Mesenteric fat pad (tissue), 1 donor: ENCODE data around the gene PPP2R3B. TPM values are rescaled to one million over a fixed set of nuclear protein-coding genes. Genes with fewer than 3 reads are reported as not detected.
"Not testable (repeated sequence)": the region's sequence is repeated elsewhere in the genome, so short reads cannot be mapped to it uniquely, and the experiment has no call there.

ENCODE experiments used
- DNase-seq: peaks from one replicate; pipeline ENCODE4 v3.0.0-alpha.2; 2020; ENCODE audit warnings: low spot score
- total RNA-seq: library from RNA; stranded (reverse); fragmentation: NEBNext Ultra II Directional; extraction: Animal tissue kit (Norgen Biotek cat#: 25700); gene quantifications from one replicate; pipeline ENCODE4 v1.2.1, GENCODE V29; 2021
- donor health status: DM: yes; HTN: yes; CAD: no.

Gene PPP2R3B
- total RNA-seq, 1 donor from 2014 or later = 7.3 TPM

GRCh38 chrX:410296-410695 lies 23.6 kb upstream of the PPP2R3B start:
- DNase-seq = no peak

GRCh38 chrX:405149-405548 lies 18.4 kb upstream of the PPP2R3B start:
- DNase-seq = no peak

- DNase-seq = no peak
Measured at GRCh38 chrX:404656-405055, 17.9 kb upstream of the PPP2R3B start.

GRCh38 chrX:402857-403256 lies 16.1 kb upstream of the PPP2R3B start:
- no peak for DNase-seq

GRCh38 chrX:400258-400657 lies 13.6 kb upstream of the PPP2R3B start:
- no peak for DNase-seq

GRCh38 chrX:397575-397974 lies 10.9 kb upstream of the PPP2R3B start:
- DNase-seq = no peak

GRCh38 chrX:394830-395229 lies 8.1 kb upstream of the PPP2R3B start:
- DNase-seq = no peak

- no peak for DNase-seq
Measured at GRCh38 chrX:392575-392846, 5.8 kb upstream of the PPP2R3B start.

- DNase-seq = no peak
Measured at GRCh38 chrX:391717-392574, 5.2 kb upstream of the PPP2R3B start.

GRCh38 chrX:390459-390858 lies 3.8 kb upstream of the PPP2R3B start:
- no peak for DNase-seq

- no peak for DNase-seq
Measured at GRCh38 chrX:389021-389441, 2.3 kb upstream of the PPP2R3B start.

GRCh38 chrX:387729-388128 lies 1.0 kb upstream of the PPP2R3B start:
- DNase-seq = no peak

GRCh38 chrX:386239-386767 lies 404 bp downstream of the PPP2R3B start:
- no peak for DNase-seq

- DNase-seq = not testable (repeated sequence)
Measured at GRCh38 chrX:385736-386135, 971 bp downstream of the PPP2R3B start.

GRCh38 chrX:384861-385260 lies 1.8 kb downstream of the PPP2R3B start:
- DNase-seq = no peak

- no peak for DNase-seq
Measured at GRCh38 chrX:378443-378842, 8.3 kb downstream of the PPP2R3B start.

- not testable (repeated sequence) for DNase-seq
Measured at GRCh38 chrX:376206-376605, 10.5 kb downstream of the PPP2R3B start.

GRCh38 chrX:375181-376036 lies 11.3 kb downstream of the PPP2R3B start:
- no peak for DNase-seq

- no peak for DNase-seq
Measured at GRCh38 chrX:374596-374995, 12.1 kb downstream of the PPP2R3B start.

GRCh38 chrX:373641-374471 lies 12.9 kb downstream of the PPP2R3B start:
- DNase-seq = no peak

GRCh38 chrX:372856-373640 lies 13.7 kb downstream of the PPP2R3B start:
- no peak for DNase-seq
